GM19468 (cell line): ENCODE results near the gene TNFRSF1B.
A peak's percentile ranks its signal among the peaks of the same experiment; 100 is the strongest.
"Not testable (repeated sequence)": the region's sequence is repeated elsewhere in the genome, so short reads cannot be mapped to it uniquely, and the experiment has no call there.

Experiments used
- ATAC-seq: cut with Tn5 transposase; IDR thresholded peaks from one replicate; pipeline ENCODE4 v1.9.1; 2021; ENCODE audit warnings: mild to moderate bottlenecking, moderate library complexity, moderate number of reproducible peaks; ENCODE audit not compliant: unreplicated experiment; ENCODE audit errors: extremely low read depth

The TNFRSF1B gene

GRCh38 chr1:12208271-12208670 is 41.5 kb downstream of the TNFRSF1B start:
- no peak for ATAC-seq

GRCh38 chr1:12208764-12209494 is 42.1 kb downstream of the TNFRSF1B start:
- no peak for ATAC-seq

GRCh38 chr1:12209495-12209832 is 42.7 kb downstream of the TNFRSF1B start:
- ATAC-seq: no peak

- no peak for ATAC-seq
Measured at GRCh38 chr1:12215118-12215961, 48.5 kb downstream of the TNFRSF1B start.

- no peak for ATAC-seq
Measured at GRCh38 chr1:12219800-12220199, 53.0 kb downstream of the TNFRSF1B start.

GRCh38 chr1:12220890-12221289 is 54.1 kb downstream of the TNFRSF1B start:
- ATAC-seq: no peak

GRCh38 chr1:12222700-12223099 is 55.9 kb downstream of the TNFRSF1B start:
- ATAC-seq: not testable (repeated sequence)

- not testable (repeated sequence) for ATAC-seq
Measured at GRCh38 chr1:12224092-12224491, 57.3 kb downstream of the TNFRSF1B start.

GRCh38 chr1:12228979-12229378 is 62.2 kb downstream of the TNFRSF1B start:
- ATAC-seq: no peak

GRCh38 chr1:12229386-12229834 is 62.6 kb downstream of the TNFRSF1B start:
- no peak for ATAC-seq

GRCh38 chr1:12229835-12230548 is 63.2 kb downstream of the TNFRSF1B start, which contains the start of gene VPS13D:
VPS13D (plus strand) TSS chr1:12230030; CDS start chr1:12234267, 4,237 bp downstream.
- peak; percentile 42 for ATAC-seq

- ATAC-seq: no peak
Measured at GRCh38 chr1:12230549-12231275, 63.9 kb downstream of the TNFRSF1B start.

GRCh38 chr1:12231276-12231595 is 64.4 kb downstream of the TNFRSF1B start:
- ATAC-seq: no peak

- no peak for ATAC-seq
Measured at GRCh38 chr1:12232221-12232620, 65.4 kb downstream of the TNFRSF1B start.

GRCh38 chr1:12244078-12244477 is 77.3 kb downstream of the TNFRSF1B start:
- no peak for ATAC-seq

- ATAC-seq: no peak
Measured at GRCh38 chr1:12244585-12244984, 77.8 kb downstream of the TNFRSF1B start.

- no peak for ATAC-seq
Measured at GRCh38 chr1:12245116-12245515, 78.3 kb downstream of the TNFRSF1B start.

- no peak for ATAC-seq
Measured at GRCh38 chr1:12245733-12246132, 78.9 kb downstream of the TNFRSF1B start.

- no peak for ATAC-seq
Measured at GRCh38 chr1:12246584-12246983, 79.8 kb downstream of the TNFRSF1B start.

- ATAC-seq: no peak
Measured at GRCh38 chr1:12249181-12249580, 82.4 kb downstream of the TNFRSF1B start.
